ENCODE results near the gene FOXG1.

- TF ChIP-seq POLR2A (IDR thresholded peaks at IDR 0.05; ENCODE audit: extremely low read depth, insufficient read length): no peak
- TF ChIP-seq MYC (IDR thresholded peaks at IDR 0.05; ENCODE audit: low read depth, low read length): no peak
- no peak for TF ChIP-seq CTCF (IDR thresholded peaks at IDR 0.05; ENCODE audit: low read depth, low read length)
Measured at GRCh38 chr14:28758885-28759652, 7.5 kb upstream of the FOXG1 start.

Data from NB4 (cell line).